ENCODE results near the gene KAZALD1. TPM values are rescaled to one million over a fixed set of nuclear protein-coding genes. Genes with fewer than 3 reads are reported as not detected.

The KAZALD1 gene
- total and polyA plus RNA-seq, 2 donors (not counting 1 experiment from before 2014, with no cell fraction given), result 0.34 to 0.37 TPM

- Histone ChIP-seq H4K20me1 (ENCODE audit: control insufficient read depth, insufficient read depth, low read length, poor library complexity, severe bottlenecking) (no peaks in the 10 kb centered on the region), H3K27me3 (replicated peaks in 1 of 4; ENCODE audit: control extremely low read depth in 1 of 4, control insufficient read depth in 3 of 4, insufficient read depth in 4 of 4, low read length in 3 of 4) (peaks cover 0 to 65% (median 20%) of the 10 kb centered on the region in 4 experiments), H3K4me2 (replicated peaks; ENCODE audit: low read depth, low read length, poor library complexity, severe bottlenecking) (no peak overlapping the region), H3K36me3 (replicated peaks in 1 of 2; ENCODE audit: control extremely low read depth in 1 of 2, control insufficient read depth in 1 of 2, extremely low read depth in 1 of 2, insufficient read depth in 2 of 2, low read length in 1 of 2) (no peaks in the 10 kb centered on the region), H3K4me3 (ENCODE audit: control extremely low read depth in 1 of 5, extremely low read depth in 1 of 5, insufficient read depth in 1 of 5, low read depth in 2 of 5, low read length in 4 of 5) (no peak overlapping the region), H3K27ac (ENCODE audit: low read length in 2 of 2) (no peak overlapping the region), H3K79me2 (ENCODE audit: control insufficient read depth, insufficient read depth, low read length) (no peaks in the 10 kb centered on the region), H2AFZ (ENCODE audit: insufficient read depth, low read depth, low read length, poor library complexity, severe bottlenecking) (no peak overlapping the region), H3K9me3 (ENCODE audit: control extremely low read depth in 1 of 3, control insufficient read depth in 2 of 3, insufficient read depth in 1 of 3, low read length in 2 of 3) (no peaks in the 10 kb centered on the region), H3K9ac (ENCODE audit: low read length) (no peak overlapping the region), H3K4me1 (ENCODE audit: control insufficient read depth in 2 of 2, insufficient read depth in 2 of 2, low read length in 2 of 2) (no peaks in the 10 kb centered on the region)
- Mint-ChIP-seq H3K27me3 (peaks cover 60% of the 10 kb centered on the region), H3K4me1 (no peaks in the 10 kb centered on the region), H3K4me3 (no peak overlapping the region), H3K9me3 (ENCODE audit: insufficient read depth) (no peaks in the 10 kb centered on the region), H3K27ac (no peak overlapping the region)
- ChIA-PET CTCF (interaction anchor here (1.4 kb wide), 1 partner anchor 12 kb away, joined by 4 read pairs; no protein-coding TSS in a partner anchor), POLR2A (no interaction called here)
- intact Hi-C loops (cut with micrococcal nuclease), result no loop called here
- ATAC-seq (ENCODE audit: low read depth) (no peak), DNase-seq (no peak)
- 71% methylated on average over 2 of the region's 5 CpGs for WGBS (ENCODE audit: insufficient coverage)
- TF ChIP-seq EZH2 (IDR thresholded peaks at IDR 0.05; ENCODE audit: borderline replicate concordance, insufficient read depth, low read depth, low read length, poor library complexity, severe bottlenecking), result no peak
- TF ChIP-seq CTCF (IDR thresholded peaks at IDR 0.05), result no peak
These were observed 19.4 kb downstream of the KAZALD1 start for GRCh38 chr10:101080933-101081931.

GRCh38 chr10:101085846-101086245, 24.1 kb downstream of the KAZALD1 start:
- WGBS (ENCODE audit: insufficient coverage), result 72% methylated on average over 6 of the region's 6 CpGs

More at GRCh38 chr10:101085846-101086245, 24.1 kb downstream of the KAZALD1 start:
- Histone ChIP-seq H3K36me3 (replicated peaks in 1 of 2; ENCODE audit: control extremely low read depth in 1 of 2, control insufficient read depth in 1 of 2, extremely low read depth in 1 of 2, insufficient read depth in 2 of 2, low read length in 1 of 2) (no peaks in the 10 kb centered on the region), H3K27ac (ENCODE audit: low read length in 2 of 2) (no peak overlapping the region), H3K27me3 (replicated peaks in 1 of 4; ENCODE audit: control extremely low read depth in 1 of 4, control insufficient read depth in 3 of 4, insufficient read depth in 4 of 4, low read length in 3 of 4) (peaks cover 0 to 72% (median 11%) of the 10 kb centered on the region in 4 experiments), H3K9ac (ENCODE audit: low read length) (no peak overlapping the region), H2AFZ (ENCODE audit: insufficient read depth, low read depth, low read length, poor library complexity, severe bottlenecking) (no peak overlapping the region), H3K9me3 (ENCODE audit: control extremely low read depth in 1 of 3, control insufficient read depth in 2 of 3, insufficient read depth in 1 of 3, low read length in 2 of 3) (no peaks in the 10 kb centered on the region), H3K79me2 (ENCODE audit: control insufficient read depth, insufficient read depth, low read length) (no peaks in the 10 kb centered on the region), H3K4me3 (ENCODE audit: control extremely low read depth in 1 of 5, extremely low read depth in 1 of 5, insufficient read depth in 1 of 5, low read depth in 2 of 5, low read length in 4 of 5) (no peak overlapping the region), H4K20me1 (ENCODE audit: control insufficient read depth, insufficient read depth, low read length, poor library complexity, severe bottlenecking) (no peaks in the 10 kb centered on the region), H3K4me2 (replicated peaks; ENCODE audit: low read depth, low read length, poor library complexity, severe bottlenecking) (no peak overlapping the region), H3K4me1 (ENCODE audit: control insufficient read depth in 2 of 2, insufficient read depth in 2 of 2, low read length in 2 of 2) (no peaks in the 10 kb centered on the region)
- ChIA-PET POLR2A (no interaction called here), CTCF (interaction anchor here (0.6 to 5.8 kb wide), 3 partner anchors 11 to 35 kb away, joined by 5 to 27 read pairs (median 5); no protein-coding TSS in a partner anchor)
- Mint-ChIP-seq H3K9me3 (ENCODE audit: insufficient read depth) (no peaks in the 10 kb centered on the region), H3K4me1 (no peaks in the 10 kb centered on the region), H3K4me3 (no peak overlapping the region), H3K27me3 (peaks cover 62% of the 10 kb centered on the region), H3K27ac (no peak overlapping the region)
- ATAC-seq (ENCODE audit: low read depth), result no peak
- intact Hi-C loops (cut with micrococcal nuclease), result no loop called here
- no peak for DNase-seq
- no peak for TF ChIP-seq EZH2 (IDR thresholded peaks at IDR 0.05; ENCODE audit: borderline replicate concordance, insufficient read depth, low read depth, low read length, poor library complexity, severe bottlenecking)

All from B cell (primary cell).